Embryonic facial prominence (tissue), 1 donor: ENCODE data around the gene KISS1R.

Source experiments
- DNase-seq: peaks from one replicate; pipeline ENCODE4 v3.0.0-alpha.2; 2016; ENCODE audit errors: extremely low spot score

KISS1R gene

GRCh38 chr19:899336-900042, 17.6 kb upstream of the KISS1R start:
- no peak for DNase-seq

GRCh38 chr19:900043-900301, 17.2 kb upstream of the KISS1R start:
- DNase-seq: no peak

GRCh38 chr19:900302-901111, 16.6 kb upstream of the KISS1R start:
- no peak for DNase-seq

- no peak for DNase-seq
These were observed 15.7 kb upstream of the KISS1R start for GRCh38 chr19:901216-902092.

GRCh38 chr19:902093-902370, 15.1 kb upstream of the KISS1R start:
- DNase-seq: no peak

GRCh38 chr19:902446-903226, 14.5 kb upstream of the KISS1R start:
- DNase-seq: no peak

GRCh38 chr19:903266-903797, 13.8 kb upstream of the KISS1R start:
- no peak for DNase-seq

GRCh38 chr19:904545-904944, 12.6 kb upstream of the KISS1R start:
- no peak for DNase-seq

GRCh38 chr19:906480-906879, 10.7 kb upstream of the KISS1R start:
- no peak for DNase-seq

- DNase-seq: no peak
These were observed 9.8 kb upstream of the KISS1R start for GRCh38 chr19:907183-907853.

GRCh38 chr19:911197-912033, 5.7 kb upstream of the KISS1R start:
- DNase-seq: no peak

- DNase-seq: no peak
These were observed 4.7 kb upstream of the KISS1R start for GRCh38 chr19:912181-913079.

GRCh38 chr19:913080-913748, 3.9 kb upstream of the KISS1R start, which contains the start of gene R3HDM4:
Gene R3HDM4 (minus strand): TSS chr19:913219. CDS start chr19:913157, 62 bp downstream.
- DNase-seq: no peak

- no peak for DNase-seq
These were observed 349 bp upstream of the KISS1R start for GRCh38 chr19:916645-917322.

- no peak for DNase-seq
These were observed 962 bp downstream of the KISS1R start for GRCh38 chr19:918152-918437.

- DNase-seq: no peak
These were observed 1.5 kb downstream of the KISS1R start for GRCh38 chr19:918481-919198.

GRCh38 chr19:919199-920050, 2.3 kb downstream of the KISS1R start:
- DNase-seq: no peak
